C4-2B (cell line): Measurements from ENCODE around the gene ACBD6.
A peak's percentile ranks its signal among the peaks of the same experiment; 100 is the strongest.
"Not testable (repeated sequence)": the region's sequence is repeated elsewhere in the genome, so short reads cannot be mapped to it uniquely, and the experiment has no call there.

Experiments used
- H3K27ac ChIP-seq: fragments of 450-650 bp; 2 replicates; pipeline ENCODE4 v1.5.1; 2017
- ZFX ChIP-seq: fragments of 450-650 bp; IDR thresholded peaks from 2 replicates; pipeline ENCODE4 v1.6.1; 2017
- TF ChIP-seq, protein P1 (sequence below): fragments of 450-650 bp; conservative IDR thresholded peaks from 2 replicates; pipeline ENCODE4 v1.5.1; 2017; ENCODE audit warnings: mild to moderate bottlenecking

Gene ACBD6

DNA sequence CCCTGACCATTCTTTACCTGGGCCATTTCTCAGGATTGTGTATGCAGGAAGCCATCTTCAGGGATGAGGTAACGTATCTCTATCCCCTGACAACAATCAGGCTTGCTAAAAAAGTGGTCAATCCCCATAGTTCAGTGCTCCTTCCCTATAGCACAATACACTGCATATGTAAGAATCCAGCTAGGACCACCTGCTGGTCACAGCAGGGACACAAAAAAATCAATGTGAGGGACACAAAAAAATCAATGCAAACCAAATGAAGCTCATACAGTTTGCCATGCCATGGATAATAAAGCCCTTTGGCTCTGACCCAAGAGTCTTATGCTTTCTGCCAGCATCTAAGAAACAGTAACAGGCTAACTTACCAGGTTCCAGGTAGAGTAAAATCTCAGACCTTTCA is 16.3 kb downstream of the ACBD6 start:
- H3K27ac ChIP-seq: no peak overlapping the region
- no peak for TF ChIP-seq ZFX
- TF ChIP-seq, protein P1, sequence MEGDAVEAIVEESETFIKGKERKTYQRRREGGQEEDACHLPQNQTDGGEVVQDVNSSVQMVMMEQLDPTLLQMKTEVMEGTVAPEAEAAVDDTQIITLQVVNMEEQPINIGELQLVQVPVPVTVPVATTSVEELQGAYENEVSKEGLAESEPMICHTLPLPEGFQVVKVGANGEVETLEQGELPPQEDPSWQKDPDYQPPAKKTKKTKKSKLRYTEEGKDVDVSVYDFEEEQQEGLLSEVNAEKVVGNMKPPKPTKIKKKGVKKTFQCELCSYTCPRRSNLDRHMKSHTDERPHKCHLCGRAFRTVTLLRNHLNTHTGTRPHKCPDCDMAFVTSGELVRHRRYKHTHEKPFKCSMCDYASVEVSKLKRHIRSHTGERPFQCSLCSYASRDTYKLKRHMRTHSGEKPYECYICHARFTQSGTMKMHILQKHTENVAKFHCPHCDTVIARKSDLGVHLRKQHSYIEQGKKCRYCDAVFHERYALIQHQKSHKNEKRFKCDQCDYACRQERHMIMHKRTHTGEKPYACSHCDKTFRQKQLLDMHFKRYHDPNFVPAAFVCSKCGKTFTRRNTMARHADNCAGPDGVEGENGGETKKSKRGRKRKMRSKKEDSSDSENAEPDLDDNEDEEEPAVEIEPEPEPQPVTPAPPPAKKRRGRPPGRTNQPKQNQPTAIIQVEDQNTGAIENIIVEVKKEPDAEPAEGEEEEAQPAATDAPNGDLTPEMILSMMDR: no peak

DNA sequence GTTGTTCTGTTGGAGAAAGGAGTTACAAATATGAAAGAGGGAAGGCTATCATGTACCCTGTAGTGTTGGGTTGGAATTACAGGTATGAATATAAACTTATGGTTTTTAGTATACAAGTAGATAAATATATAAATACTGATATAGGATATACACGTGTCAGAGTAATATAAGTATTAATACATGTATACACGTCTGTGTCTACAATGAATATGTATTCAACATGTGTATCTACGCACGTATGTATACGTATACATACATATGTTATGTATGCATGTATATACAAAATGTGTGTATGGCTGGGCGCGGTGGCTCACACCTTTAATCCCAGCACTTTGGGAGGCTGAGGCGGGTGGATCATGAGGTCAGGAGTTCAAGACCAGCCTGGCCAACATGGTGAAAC is 17.9 kb downstream of the ACBD6 start:
- H3K27ac ChIP-seq: no peak overlapping the region
- TF ChIP-seq, protein P1: no peak
- no peak for TF ChIP-seq ZFX

DNA sequence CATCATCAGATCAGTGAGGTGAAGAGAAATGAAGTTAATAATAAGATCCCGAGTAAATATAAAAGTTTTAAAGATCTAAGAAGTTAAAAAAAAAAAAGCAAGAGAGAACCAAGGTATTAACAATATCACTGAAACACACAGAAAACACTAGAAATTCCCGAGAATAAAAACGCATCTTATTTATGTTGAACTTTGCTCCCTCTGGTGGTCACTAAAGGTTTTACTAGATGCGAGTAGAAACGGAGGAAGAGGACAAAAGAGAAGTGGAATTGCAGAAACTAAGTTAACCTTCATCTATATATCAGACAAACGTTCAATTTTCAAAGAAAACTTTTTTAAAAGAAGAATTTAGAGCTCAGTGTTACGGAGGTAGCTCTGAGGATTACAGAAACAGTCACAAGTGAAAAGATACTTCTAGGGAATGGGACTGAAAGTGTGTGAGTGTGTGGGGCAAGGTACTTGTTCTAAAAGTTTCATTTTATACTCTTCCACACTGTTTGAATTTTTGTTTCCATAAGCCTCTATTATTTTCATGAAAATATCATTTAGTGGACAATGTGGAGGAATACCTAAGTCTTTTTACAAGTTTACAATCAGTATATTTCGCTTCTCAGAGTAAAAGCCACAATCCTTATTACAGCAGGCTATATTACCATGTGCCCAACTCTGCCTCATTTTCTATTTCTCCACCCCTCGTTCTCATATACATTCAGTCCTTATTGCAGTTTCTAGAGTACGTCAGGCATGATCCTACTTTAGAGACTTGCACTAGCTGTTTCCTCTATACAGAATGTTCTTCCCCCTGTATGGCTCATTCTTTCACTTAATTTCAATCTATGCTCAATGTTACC is 19.7 kb downstream of the ACBD6 start:
- H3K27ac ChIP-seq: no peak overlapping the region
- no peak for TF ChIP-seq ZFX
- TF ChIP-seq, protein P1: peak; percentile 89

DNA sequence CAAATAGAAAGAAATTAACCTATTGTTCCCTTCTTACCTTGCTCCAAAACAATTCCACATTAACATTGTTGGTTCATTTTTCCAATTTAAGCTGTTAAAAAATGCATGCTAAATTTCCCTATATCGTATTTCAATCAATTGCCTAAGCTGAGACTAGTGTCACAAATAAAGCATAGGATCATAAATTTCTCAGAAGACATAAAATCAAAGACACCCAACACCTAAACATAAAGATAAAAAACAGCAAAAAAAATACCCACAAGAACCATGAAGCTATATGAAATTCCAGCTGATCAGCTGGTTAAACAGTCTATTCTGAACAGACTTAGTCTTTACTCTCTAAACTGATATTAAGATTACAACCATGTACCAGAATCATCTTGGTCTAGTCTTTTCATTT is 32.3 kb downstream of the ACBD6 start:
- H3K27ac ChIP-seq: no peak overlapping the region
- TF ChIP-seq ZFX: no peak
- TF ChIP-seq, protein P1: no peak

DNA sequence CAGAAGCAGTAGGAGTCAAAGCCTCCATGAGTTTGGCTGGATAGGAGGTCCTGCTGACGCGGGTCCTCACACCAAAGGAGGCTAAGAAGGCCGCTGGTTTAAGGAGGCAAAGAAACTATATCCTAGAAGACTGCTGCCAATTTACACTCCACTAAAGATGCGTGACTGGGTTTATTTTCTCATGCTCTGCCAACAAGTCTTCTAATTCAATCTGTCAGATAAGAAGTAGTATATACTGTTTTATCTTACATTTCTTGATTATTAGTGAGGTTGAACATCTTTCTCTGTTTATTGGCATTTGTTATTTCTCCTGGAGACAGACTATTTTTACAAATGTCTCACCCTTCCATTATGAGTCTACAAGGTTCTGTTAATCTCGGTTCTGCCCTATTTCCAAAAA is 34.1 kb downstream of the ACBD6 start:
- TF ChIP-seq, protein P1: no peak
- TF ChIP-seq ZFX: no peak

DNA sequence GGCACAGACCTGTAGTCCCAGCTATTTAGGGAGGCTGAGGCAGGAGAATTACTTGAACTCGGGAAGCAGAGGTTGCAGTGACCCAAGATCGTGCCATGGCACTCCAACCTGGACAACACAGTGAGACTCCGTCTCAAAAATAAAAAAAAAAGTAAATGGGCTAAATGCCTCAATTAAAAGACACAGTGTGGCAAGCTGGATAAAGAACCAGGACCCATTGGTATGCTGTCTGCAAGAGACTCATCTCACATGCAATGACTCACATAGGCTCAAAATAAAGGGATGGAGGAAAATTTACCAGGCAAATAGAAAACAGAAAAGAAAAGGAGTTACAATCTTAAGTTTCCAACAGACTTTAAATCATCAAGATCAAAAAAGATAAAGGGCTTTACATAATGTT is 40.3 kb downstream of the ACBD6 start:
- no peak for TF ChIP-seq ZFX
- TF ChIP-seq, protein P1: no peak
- no peak overlapping the region for H3K27ac ChIP-seq

More for the DNA sequence above, 34.1 kb downstream of the ACBD6 start:
- no peak overlapping the region for H3K27ac ChIP-seq

DNA sequence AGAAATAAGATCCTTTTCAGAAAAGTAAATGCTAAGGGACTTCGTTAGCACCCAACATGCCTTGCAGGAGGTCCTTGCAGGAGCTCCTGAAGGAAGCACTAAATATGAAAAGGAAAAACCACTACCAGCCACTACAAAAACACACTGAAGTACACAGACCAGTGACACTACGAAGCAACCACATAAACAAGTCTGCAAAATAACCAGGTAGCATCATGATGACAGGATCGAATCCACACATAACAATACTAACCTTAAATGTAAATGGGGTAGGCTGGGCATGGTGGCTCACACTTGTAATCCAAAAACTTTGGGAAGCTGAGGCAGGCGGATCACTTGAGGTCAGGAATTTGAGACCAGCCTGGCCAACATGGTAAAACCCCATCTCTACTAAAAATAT is 40.7 kb downstream of the ACBD6 start:
- not testable (repeated sequence) for H3K27ac ChIP-seq

DNA sequence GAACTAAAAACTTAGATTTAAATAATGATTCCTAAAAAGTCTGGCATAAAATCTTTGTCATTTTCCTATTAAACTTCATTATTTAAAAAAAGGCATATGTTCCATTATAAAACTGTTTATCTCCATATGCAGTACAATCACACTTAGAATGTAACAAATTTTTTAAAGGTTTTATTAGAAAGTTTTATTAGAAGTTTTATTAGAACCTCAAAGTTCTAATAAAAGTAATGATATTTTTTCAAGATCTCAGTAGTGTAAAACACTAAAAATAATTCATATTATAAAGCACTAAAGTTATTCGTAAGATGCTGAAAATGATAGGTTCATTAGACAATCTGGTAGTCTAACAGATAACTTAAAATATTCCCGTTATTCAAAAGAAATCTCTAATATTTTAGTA is 43.6 kb downstream of the ACBD6 start:
- no peak overlapping the region for H3K27ac ChIP-seq
- no peak for TF ChIP-seq ZFX
- TF ChIP-seq, protein P1: no peak
